Measurements from ENCODE around the gene CEACAM19. TPM values are rescaled to one million over a fixed set of nuclear protein-coding genes. Genes with fewer than 3 reads are reported as not detected.
"Not testable (repeated sequence)": the region's sequence is repeated elsewhere in the genome, so short reads cannot be mapped to it uniquely, and the experiment has no call there.

The CEACAM19 gene
- total RNA-seq, 2 donors from 2014 or later = 5.3 to 6.1 TPM

- peaks cover 11% of the 10 kb centered on the region for H3K4me1 ChIP-seq
- intact Hi-C loops (cut with DNase I) = loop anchor here (5.0 kb wide), 1 partner anchor 34 kb away; no protein-coding TSS in a partner anchor
Observed at GRCh38 chr19:44720945-44721344, 49.7 kb downstream of the CEACAM19 start.

GRCh38 chr19:44721369-44721768 is 50.1 kb downstream of the CEACAM19 start:
- not testable (repeated sequence) for H3K9me3 ChIP-seq; H3K9ac ChIP-seq (ENCODE audit: low read depth in 2 of 2, low read length in 2 of 2); DNase-seq; H3K36me3 ChIP-seq; H3K4me3 ChIP-seq; H3K27me3 ChIP-seq; H3K27ac ChIP-seq
- intact Hi-C loops (cut with DNase I) = loop anchor here (5.0 kb wide), 1 partner anchor 34 kb away; no protein-coding TSS in a partner anchor
- peaks cover 11% of the 10 kb centered on the region for H3K4me1 ChIP-seq

More at GRCh38 chr19:44720945-44721344, 49.7 kb downstream of the CEACAM19 start:
- H3K27me3 ChIP-seq = no peaks in the 10 kb centered on the region
- no peak for TF ChIP-seq CTCF (IDR thresholded peaks at IDR 0.05)
- no peak overlapping the region for H3K27ac ChIP-seq
- no peak overlapping the region for H3K4me3 ChIP-seq
- DNase-seq = no peak
- no peaks in the 10 kb centered on the region for H3K9me3 ChIP-seq
- no peak overlapping the region for H3K9ac ChIP-seq (ENCODE audit: low read depth in 2 of 2, low read length in 2 of 2)
- H3K36me3 ChIP-seq = no peaks in the 10 kb centered on the region

GRCh38 chr19:44722131-44723121 is 51.1 kb downstream of the CEACAM19 start:
- no peaks in the 10 kb centered on the region for H3K27me3 ChIP-seq
- H3K4me1 ChIP-seq = peaks cover 11% of the 10 kb centered on the region
- H3K27ac ChIP-seq = no peak overlapping the region
- intact Hi-C loops (cut with DNase I) = loop anchor here (1.0 to 5.0 kb wide), 2 partner anchors 35 to 49 kb away; no protein-coding TSS in a partner anchor
- no peaks in the 10 kb centered on the region for H3K9me3 ChIP-seq
- H3K36me3 ChIP-seq = no peaks in the 10 kb centered on the region
- TF ChIP-seq CTCF (IDR thresholded peaks at IDR 0.05) = no peak
- H3K4me3 ChIP-seq = no peak overlapping the region
- peak overlapping the region; percentile 25 to 57 for H3K9ac ChIP-seq (ENCODE audit: low read depth in 2 of 2, low read length in 2 of 2)
- no peak for DNase-seq

GRCh38 chr19:44723299-44723951 is 52.1 kb downstream of the CEACAM19 start:
- Histone ChIP-seq H3K4me3 (peak overlapping the region; percentile 34), H3K36me3 (no peaks in the 10 kb centered on the region), H3K4me1 (peaks cover 11% of the 10 kb centered on the region), H3K9me3 (no peaks in the 10 kb centered on the region), H3K27me3 (no peaks in the 10 kb centered on the region), H3K9ac (ENCODE audit: low read depth in 2 of 2, low read length in 2 of 2) (peak overlapping the region; percentile 26 to 86), H3K27ac (peak overlapping the region; percentile 89)
- intact Hi-C loops (cut with DNase I) = loop anchor here (5.0 kb wide), 1 partner anchor 36 kb away; no protein-coding TSS in a partner anchor
- no peak for DNase-seq
- TF ChIP-seq CTCF (IDR thresholded peaks at IDR 0.05) = no peak

GRCh38 chr19:44723952-44724319 is 52.7 kb downstream of the CEACAM19 start:
- no peaks in the 10 kb centered on the region for H3K36me3 ChIP-seq
- no peaks in the 10 kb centered on the region for H3K9me3 ChIP-seq
- H3K4me1 ChIP-seq = peaks cover 10% of the 10 kb centered on the region
- peak; percentile 95 for TF ChIP-seq CTCF (IDR thresholded peaks at IDR 0.05)
- peak; percentile 92 for DNase-seq
- intact Hi-C loops (cut with DNase I) = loop anchor here (5.0 kb wide), 1 partner anchor 37 kb away; no protein-coding TSS in a partner anchor
- peak overlapping the region; percentile 89 for H3K27ac ChIP-seq
- no peaks in the 10 kb centered on the region for H3K27me3 ChIP-seq
- peak overlapping the region; percentile 60 to 86 for H3K9ac ChIP-seq (ENCODE audit: low read depth in 2 of 2, low read length in 2 of 2)
- H3K4me3 ChIP-seq = peak overlapping the region; percentile 34
